Stimulated activated CD4-positive, alpha-beta T cell treated with anti-CD3 and anti-CD28 coated beads, Interleukin-15, amount 100 ng/mL, for 1 hour (primary cell): ENCODE measurements around the gene ARSA.
"Not testable (repeated sequence)": the region's sequence is repeated elsewhere in the genome, so short reads cannot be mapped to it uniquely, and the experiment has no call there.

Experiments
- DNase-seq, 2 donors: peaks; one replicate each; pipeline ENCODE4 v3.0.0-alpha.2; 2020; ENCODE audit warnings: low read depth in 1 of 2, low spot score in 1 of 2

Gene ARSA

DNA sequence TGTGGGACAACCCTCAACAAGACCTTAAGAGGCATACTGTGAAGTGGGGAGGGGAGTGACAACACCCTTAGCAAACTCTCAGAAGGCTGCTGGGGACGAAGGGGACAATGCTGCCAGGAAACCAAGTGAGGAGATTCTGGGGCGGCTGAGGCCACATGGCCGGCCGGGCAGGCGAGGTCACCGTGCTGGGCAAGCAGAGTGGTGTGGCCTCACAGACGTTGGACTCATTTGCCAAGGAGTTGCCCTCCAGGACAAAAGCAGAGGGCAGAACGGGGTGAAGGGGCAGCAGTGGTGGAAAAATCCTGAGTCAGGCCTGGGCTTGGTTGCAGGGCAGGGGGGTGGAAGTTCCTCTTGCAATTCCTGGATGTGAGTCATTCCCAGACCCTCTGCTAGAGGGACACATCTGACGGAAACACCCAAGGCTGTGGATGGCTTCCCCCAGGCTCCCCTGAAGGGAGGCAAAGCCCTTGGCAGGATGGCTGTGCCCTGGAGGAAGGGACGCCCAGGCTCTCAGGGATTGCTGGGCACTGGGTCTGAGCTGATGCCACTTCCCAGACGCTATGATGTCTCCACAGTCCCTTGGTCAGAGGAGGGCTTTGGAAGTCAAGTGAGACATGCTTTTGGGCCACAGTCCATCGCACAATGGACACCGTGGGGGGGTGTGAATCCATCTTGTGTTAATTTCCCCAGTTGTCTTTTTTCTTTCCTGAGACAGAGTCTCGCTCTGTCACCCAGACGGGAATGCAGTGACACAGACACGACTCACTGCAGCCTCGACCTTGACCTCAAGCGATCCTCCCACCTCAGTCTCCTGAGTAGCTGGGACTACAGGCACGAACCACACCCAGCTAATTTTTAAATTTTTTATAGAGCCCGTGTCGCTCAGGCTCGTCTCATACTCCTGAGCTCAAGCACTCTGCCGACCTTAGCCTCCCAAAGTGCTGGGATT lies 28.4 kb upstream of the ARSA start:
- no peak for DNase-seq

- not testable (repeated sequence) for DNase-seq
These were observed 26.7 kb upstream of the ARSA start for GRCh38 chr22:50654664-50655063.

DNA sequence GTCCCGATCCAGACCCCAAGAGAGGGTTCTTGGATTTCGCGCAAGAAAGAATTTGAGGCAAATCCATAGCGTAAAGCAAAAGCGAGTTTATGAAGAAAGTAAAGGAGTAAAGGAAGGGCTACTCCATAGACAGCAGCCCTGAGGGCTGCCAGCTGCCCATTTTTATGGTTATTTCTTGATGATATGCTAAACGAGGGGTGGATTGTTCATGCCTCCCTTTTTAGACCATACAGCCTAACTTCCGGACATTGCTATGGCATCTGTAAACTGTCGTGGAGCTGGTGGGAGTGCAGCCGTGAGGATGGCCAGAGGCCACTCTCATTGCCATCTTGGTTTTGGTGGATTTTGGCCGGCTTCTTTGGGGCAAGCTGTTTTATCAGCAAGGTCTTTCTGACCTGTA lies 25.3 kb upstream of the ARSA start:
- no peak for DNase-seq

DNA sequence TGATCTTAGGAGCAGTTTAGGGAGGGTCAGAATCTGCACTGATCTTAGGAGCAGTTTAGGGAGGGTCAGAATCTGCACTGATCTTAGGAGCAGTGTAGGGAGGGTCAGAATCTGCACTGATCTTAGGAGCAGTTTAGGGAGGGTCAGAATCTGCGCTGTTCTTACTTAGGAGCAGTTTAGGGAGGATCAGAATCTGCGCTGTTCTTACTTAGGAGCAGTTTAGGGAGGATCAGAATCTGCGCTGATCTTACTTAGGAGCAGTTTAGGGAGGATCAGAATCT lies 15.8 kb upstream of the ARSA start:
- not testable (repeated sequence) for DNase-seq

DNA sequence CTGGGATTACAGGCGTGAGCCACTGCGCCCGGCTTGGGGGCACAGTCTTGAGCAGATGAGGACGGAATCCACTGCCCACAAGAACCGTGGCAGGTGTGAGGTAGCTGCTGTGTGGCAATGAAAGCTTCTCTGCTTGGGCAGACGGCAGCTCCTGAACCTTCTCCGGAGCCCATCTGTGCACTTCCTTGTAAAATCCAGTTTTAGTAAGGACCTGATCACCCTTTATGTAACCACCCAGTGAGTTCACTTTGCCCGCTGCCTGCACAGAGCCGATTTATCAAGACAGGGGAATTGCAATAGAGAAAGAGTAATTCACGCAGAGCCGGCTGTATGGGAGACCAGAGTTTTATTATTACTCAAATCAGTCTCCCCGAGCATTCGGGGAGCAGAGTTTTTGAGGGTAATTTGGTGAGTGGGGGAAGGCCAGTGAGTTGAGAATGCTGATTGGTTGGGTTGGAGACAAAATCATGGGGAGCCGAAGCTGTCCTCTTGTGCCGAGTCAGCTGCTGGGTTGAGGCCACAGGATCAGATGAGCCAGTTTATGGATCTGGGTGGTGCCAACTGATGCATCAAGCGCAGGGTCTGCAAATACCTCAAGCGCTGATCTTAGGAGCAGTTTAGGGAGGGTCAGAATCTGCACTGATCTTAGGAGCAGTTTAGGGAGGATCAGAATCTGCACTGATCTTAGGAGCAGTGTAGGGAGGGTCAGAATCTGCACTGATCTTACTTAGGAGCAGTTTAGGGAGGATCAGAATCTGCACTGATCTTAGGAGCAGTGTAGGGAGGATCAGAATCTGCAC lies 15.3 kb upstream of the ARSA start:
- not testable (repeated sequence) for DNase-seq

- no peak for DNase-seq
These were observed 14.0 kb upstream of the ARSA start for GRCh38 chr22:50641696-50642607.

- DNase-seq, result no peak
These were observed 13.1 kb upstream of the ARSA start for GRCh38 chr22:50640857-50641647.

- not testable (repeated sequence) for DNase-seq
These were observed 12.3 kb upstream of the ARSA start for GRCh38 chr22:50640296-50640695.

DNA sequence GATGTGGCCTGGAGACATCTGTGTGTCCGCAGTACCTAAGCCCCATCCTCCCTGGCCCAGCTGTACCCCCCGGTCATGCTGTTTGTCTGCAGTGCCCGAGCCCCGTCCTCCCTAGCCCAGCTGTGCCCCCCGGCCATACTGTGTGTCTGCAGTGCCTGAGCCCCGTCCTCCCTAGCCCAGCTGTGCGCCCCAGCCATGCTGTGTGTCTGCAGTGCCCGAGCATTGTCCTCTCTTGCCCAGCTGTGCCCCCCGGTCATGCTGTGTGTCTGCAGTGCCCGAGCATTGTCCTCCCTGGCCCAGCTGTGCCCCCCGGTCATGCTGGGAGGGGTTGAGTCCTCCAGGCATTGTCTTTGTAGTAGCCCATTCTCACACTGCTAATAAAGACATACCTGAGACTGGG lies 7.6 kb upstream of the ARSA start:
- DNase-seq, result no peak

GRCh38 chr22:50633771-50634170 lies 5.8 kb upstream of the ARSA start:
- DNase-seq, result no peak

- DNase-seq, result no peak
These were observed 5.1 kb upstream of the ARSA start for GRCh38 chr22:50633086-50633485.

DNA sequence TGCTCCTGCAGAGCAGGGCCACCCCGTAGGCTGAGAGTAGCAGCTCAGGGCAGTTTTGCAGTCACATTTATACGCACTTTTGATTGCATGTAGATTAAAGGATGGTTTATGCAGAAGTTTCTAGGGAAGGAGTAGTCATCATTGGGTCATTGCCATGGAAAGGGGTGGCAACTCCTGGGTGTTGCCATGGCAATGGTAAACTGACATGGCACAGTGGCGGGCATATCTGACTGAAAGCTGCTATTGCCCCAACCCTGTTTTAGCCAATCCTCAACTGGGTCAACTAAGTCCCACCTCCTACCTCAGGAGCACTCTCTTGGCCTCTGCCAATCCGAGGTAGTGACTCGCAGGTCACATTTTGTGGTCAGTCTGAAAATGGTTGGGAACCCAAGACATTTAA lies 2.4 kb upstream of the ARSA start:
- no peak for DNase-seq

GRCh38 chr22:50628543-50629134 lies 687 bp upstream of the ARSA start:
- DNase-seq, result no peak

DNA sequence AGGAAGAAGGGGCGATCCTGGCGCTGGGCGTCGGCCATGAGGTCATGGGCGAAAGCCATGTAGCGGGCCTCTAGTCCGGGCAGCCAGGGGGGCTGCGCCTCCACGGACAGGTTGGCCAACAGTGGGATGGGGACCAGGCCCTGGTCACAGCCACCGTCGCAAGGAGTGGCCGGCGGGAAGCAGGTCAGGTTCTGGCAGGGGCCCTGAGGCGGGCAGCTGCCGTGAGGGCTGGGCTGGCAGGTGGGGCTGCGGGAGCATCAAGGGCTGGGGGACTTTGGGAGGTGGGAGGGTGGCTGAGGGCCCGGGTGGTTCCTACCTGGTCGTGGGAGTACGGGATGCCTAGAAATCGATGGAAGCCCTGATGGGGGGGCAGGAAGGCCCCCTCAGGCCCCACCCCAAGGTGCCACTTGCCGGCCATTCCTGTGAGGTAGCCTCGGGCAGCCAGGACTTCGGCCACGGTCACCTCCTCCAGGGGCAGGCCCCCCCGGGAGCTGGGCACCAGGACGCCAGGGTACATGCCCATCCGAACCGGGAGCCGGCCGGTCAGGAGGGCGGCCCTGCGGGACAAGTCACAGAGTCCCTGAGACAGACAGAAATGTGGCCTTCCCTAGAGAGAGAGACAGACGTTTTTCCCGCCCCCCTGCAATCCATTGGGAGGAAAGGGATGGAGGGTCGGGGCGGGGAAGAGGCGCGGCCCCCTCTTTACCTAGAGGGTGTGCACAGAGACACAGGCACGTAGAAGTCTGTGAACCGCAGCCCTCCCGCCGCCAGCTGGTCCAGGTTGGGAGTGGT lies 906 bp downstream of the ARSA start:
- DNase-seq, result no peak

GRCh38 chr22:50626314-50626849 lies 1.6 kb downstream of the ARSA start:
- DNase-seq, result no peak

- no peak for DNase-seq
These were observed 2.2 kb downstream of the ARSA start for GRCh38 chr22:50625568-50626313.

DNA sequence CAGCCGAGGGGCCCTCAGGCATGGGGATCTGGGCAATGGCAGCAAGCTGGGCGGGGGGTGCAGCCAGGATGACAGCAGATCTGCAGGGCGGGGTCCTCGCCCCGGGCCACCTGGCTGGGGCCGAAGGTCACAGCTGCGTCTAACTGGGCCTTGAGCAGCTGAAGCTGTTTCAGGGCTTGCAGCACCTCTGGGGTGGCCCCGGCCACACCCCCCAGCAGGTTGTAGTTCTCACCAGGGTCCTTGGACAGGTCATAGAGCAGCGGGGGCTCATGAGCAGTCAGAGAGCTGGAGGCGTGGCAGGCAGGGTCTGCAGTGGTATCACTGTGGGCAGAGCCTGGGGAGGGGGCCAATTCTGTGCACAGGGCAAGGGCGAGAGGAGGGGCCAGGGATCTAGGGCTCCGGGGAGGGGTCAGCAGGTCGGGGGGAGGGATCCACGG lies 2.8 kb downstream of the ARSA start:
- DNase-seq, result no peak
